HL-60/S4 (cell line): ENCODE data around the gene PLEKHM1.

Experiments used
- in situ Hi-C: fragments of 300-500 bp; cut with MboI; formaldehyde crosslinking; loops from 2 replicates; pipeline ENCODE4 v1.14.3; 2022; ENCODE audit warnings: low sequenced_read_pairs

The PLEKHM1 gene

GRCh38 chr17:45403906-45404490, 86.5 kb downstream of the PLEKHM1 start:
- in situ Hi-C loops = no loop called here

GRCh38 chr17:45402916-45403315, 87.6 kb downstream of the PLEKHM1 start:
- in situ Hi-C loops = no loop called here

- in situ Hi-C loops = no loop called here
Observed at GRCh38 chr17:45398800-45399199, 91.7 kb downstream of the PLEKHM1 start.

- in situ Hi-C loops = no loop called here
Observed at GRCh38 chr17:45397796-45398195, 92.7 kb downstream of the PLEKHM1 start.

- in situ Hi-C loops = no loop called here
Observed at GRCh38 chr17:45396496-45397205, 93.9 kb downstream of the PLEKHM1 start.

- in situ Hi-C loops = no loop called here
Observed at GRCh38 chr17:45395569-45396415, 94.7 kb downstream of the PLEKHM1 start.

- in situ Hi-C loops = loop anchor here (5.0 kb wide), 1 partner anchor 178 kb away; no protein-coding TSS in a partner anchor
Observed at GRCh38 chr17:45394913-45395568, 95.5 kb downstream of the PLEKHM1 start.

- in situ Hi-C loops = loop anchor here (5.0 kb wide), 1 partner anchor 177 kb away; no protein-coding TSS in a partner anchor
Observed at GRCh38 chr17:45394564-45394912, 96.0 kb downstream of the PLEKHM1 start.

- in situ Hi-C loops = loop anchor here (5.0 kb wide), 1 partner anchor 177 kb away; no protein-coding TSS in a partner anchor
Observed at GRCh38 chr17:45394091-45394490, 96.4 kb downstream of the PLEKHM1 start.

GRCh38 chr17:45393411-45393810, 97.1 kb downstream of the PLEKHM1 start:
- in situ Hi-C loops = loop anchor here (5.0 kb wide), 1 partner anchor 176 kb away; no protein-coding TSS in a partner anchor

GRCh38 chr17:45391918-45392317, 98.6 kb downstream of the PLEKHM1 start:
- in situ Hi-C loops = loop anchor here (5.0 kb wide), 1 partner anchor 175 kb away; no protein-coding TSS in a partner anchor

GRCh38 chr17:45391291-45391690, 99.2 kb downstream of the PLEKHM1 start:
- in situ Hi-C loops = loop anchor here (5.0 kb wide), 1 partner anchor 174 kb away; no protein-coding TSS in a partner anchor

- in situ Hi-C loops = loop anchor here (5.0 kb wide), 1 partner anchor 112 kb away; no protein-coding TSS in a partner anchor
Observed at GRCh38 chr17:45389354-45389753, 101.2 kb downstream of the PLEKHM1 start.

GRCh38 chr17:45388604-45389325, 101.8 kb downstream of the PLEKHM1 start:
- in situ Hi-C loops = loop anchor here (5.0 kb wide), 1 partner anchor 111 kb away; no protein-coding TSS in a partner anchor

GRCh38 chr17:45387739-45388138, 102.8 kb downstream of the PLEKHM1 start:
- in situ Hi-C loops = loop anchor here (5.0 kb wide), 1 partner anchor 110 kb away; no protein-coding TSS in a partner anchor

GRCh38 chr17:45386178-45386577, 104.3 kb downstream of the PLEKHM1 start:
- in situ Hi-C loops = loop anchor here (5.0 kb wide), 1 partner anchor 109 kb away; no protein-coding TSS in a partner anchor
